ENCODE data around the gene HYAL3.

HYAL3 gene

DNA sequence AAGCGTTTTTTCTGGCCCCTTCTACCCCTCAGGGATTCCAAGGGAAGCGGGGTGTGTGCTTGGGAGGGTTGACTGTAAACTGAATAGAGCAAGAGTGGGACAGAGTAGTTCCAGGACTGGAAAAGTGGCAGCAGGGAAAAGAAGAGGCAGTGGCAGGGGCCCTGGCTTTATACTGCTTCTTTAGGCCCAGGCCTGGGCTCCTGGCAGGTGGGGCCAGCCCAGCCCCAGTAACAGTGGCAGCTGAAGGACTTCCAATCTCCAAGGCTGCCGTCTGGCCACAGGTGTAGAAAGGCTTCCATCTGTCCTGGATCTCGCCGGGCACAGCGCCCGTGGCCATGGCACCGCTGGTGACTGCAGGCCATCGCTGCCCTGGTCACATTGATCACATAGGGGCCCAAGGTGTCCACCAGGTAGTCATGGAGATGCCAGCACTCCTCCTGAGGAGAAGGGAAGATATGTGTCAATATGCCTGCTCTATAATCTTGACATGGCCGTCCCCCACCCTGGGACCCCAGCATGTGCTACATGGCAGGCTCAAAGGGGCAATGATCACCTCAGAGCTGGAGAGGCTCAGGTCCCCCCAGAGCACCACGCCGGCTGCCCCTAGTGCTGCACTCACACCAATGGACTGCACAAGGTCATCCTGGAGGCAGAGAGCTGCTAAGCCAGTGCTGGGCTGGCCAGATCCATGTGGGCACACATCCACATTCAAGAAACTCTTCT, 6.0 kb downstream of the HYAL3 start:
- Histone ChIP-seq H3K4me3 (ENCODE audit: severe bottlenecking) (no peak overlapping the region), H3K27ac (ENCODE audit: poor library complexity, severe bottlenecking) (peak overlapping the region; percentile 70), H3K4me1 (ENCODE audit: insufficient read depth, poor library complexity, severe bottlenecking) (no peaks in the 10 kb centered on the region), H3K9me3 (ENCODE audit: severe bottlenecking) (no peaks in the 10 kb centered on the region), H3K36me3 (ENCODE audit: low read depth) (peaks cover 25% of the 10 kb centered on the region), H3K27me3 (ENCODE audit: insufficient read depth, poor library complexity, severe bottlenecking) (no peaks in the 10 kb centered on the region)
- TF ChIP-seq, protein P1, sequence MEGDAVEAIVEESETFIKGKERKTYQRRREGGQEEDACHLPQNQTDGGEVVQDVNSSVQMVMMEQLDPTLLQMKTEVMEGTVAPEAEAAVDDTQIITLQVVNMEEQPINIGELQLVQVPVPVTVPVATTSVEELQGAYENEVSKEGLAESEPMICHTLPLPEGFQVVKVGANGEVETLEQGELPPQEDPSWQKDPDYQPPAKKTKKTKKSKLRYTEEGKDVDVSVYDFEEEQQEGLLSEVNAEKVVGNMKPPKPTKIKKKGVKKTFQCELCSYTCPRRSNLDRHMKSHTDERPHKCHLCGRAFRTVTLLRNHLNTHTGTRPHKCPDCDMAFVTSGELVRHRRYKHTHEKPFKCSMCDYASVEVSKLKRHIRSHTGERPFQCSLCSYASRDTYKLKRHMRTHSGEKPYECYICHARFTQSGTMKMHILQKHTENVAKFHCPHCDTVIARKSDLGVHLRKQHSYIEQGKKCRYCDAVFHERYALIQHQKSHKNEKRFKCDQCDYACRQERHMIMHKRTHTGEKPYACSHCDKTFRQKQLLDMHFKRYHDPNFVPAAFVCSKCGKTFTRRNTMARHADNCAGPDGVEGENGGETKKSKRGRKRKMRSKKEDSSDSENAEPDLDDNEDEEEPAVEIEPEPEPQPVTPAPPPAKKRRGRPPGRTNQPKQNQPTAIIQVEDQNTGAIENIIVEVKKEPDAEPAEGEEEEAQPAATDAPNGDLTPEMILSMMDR (IDR thresholded peaks at IDR 0.05; ENCODE audit: poor library complexity, severe bottlenecking) = no peak
- no peak for ATAC-seq (ENCODE audit: low read depth)
- DNase-seq (ENCODE audit: low spot score) = no peak

DNA sequence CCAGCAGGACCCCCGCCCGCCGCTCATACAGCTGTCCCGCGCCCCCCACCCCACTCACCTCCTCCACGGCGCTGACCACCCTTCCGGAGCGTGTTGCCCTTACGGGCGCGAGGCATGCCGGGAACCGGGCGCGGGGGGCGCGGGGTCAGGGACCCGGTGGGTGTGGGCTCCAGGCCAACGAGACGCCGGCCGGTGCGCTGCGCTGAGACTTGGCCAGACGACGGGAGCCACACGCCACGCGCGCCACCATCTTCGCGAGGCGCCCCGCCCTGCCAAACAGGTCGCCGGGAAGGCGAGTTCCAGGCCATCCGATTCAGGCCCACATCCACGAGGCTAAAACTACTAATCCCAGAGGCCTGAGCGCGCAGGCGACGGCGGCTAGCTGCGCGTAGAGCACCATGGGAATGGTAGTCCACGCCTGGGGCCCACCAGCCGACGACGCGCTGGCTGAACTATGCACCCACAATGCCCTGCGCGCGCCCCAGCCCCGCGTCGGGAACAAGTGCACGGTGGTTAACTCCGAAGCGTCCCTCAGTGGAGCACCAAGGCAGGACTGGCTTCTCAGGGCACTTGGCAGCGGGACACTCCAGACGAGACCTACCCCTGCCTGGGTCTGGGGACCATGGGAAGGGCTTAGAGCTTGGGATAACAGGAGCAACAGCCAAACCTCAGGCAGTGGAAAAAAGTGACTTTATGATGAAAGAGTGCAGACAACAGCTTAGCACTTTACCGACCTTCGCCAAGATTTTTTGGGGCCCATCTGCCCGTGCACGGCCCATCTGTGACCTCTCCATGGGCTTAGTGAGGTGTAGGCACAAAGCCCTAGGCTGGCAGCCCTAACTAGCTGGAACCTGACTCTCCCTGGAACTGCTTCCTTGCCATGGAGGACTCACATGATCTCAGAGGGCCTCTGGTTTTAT, 6.8 kb downstream of the HYAL3 start, which contains the start of gene IFRD2:
Gene IFRD2, minus strand, starts transcription at position 271 of the 920 bp plus-strand sequence. Its CDS starts 155 bp downstream, at position 116.
- Histone ChIP-seq H3K36me3 (ENCODE audit: low read depth) (peaks cover 33% of the 10 kb centered on the region), H3K9me3 (ENCODE audit: severe bottlenecking) (no peaks in the 10 kb centered on the region), H3K4me1 (ENCODE audit: insufficient read depth, poor library complexity, severe bottlenecking) (no peaks in the 10 kb centered on the region), H3K4me3 (ENCODE audit: severe bottlenecking) (peak within 1 kb of the TSS; percentile 49), H3K27me3 (ENCODE audit: insufficient read depth, poor library complexity, severe bottlenecking) (no peaks in the 10 kb centered on the region), H3K27ac (ENCODE audit: poor library complexity, severe bottlenecking) (peak within 1 kb of the TSS; percentile 70)
- TF ChIP-seq, protein P1 (IDR thresholded peaks at IDR 0.05; ENCODE audit: poor library complexity, severe bottlenecking) = peak; percentile 11
- DNase-seq (ENCODE audit: low spot score) (peak; percentile 97), ATAC-seq (ENCODE audit: low read depth) (peak; percentile 96)

DNA sequence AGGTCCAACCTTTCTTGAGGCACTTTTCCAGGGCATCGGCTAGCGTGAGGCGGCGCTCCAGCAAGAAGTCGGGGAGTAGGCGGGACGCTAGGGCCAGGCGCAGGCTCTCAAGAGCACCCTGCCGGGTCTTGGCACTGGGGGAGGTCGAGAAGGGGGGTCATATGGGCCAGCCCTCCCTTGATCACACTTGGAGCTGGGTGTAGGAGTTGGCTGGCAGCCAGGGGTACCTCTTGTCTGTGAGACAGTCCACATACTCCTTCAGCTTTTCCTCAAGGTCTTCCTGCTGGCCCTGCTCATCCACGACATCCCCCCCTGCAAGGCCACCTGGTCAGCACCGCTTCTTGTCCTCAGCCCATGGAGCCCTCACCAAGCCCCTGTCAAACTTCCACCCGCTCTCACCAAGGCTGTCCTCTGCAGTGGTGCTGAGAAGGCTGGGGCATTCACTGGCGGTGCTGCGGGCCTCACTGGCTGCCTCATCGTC, 9.0 kb downstream of the HYAL3 start:
- no peak for ATAC-seq (ENCODE audit: low read depth)
- no peak overlapping the region for H3K27ac ChIP-seq (ENCODE audit: poor library complexity, severe bottlenecking)
- TF ChIP-seq, protein P1 (IDR thresholded peaks at IDR 0.05; ENCODE audit: poor library complexity, severe bottlenecking) = no peak

DNA sequence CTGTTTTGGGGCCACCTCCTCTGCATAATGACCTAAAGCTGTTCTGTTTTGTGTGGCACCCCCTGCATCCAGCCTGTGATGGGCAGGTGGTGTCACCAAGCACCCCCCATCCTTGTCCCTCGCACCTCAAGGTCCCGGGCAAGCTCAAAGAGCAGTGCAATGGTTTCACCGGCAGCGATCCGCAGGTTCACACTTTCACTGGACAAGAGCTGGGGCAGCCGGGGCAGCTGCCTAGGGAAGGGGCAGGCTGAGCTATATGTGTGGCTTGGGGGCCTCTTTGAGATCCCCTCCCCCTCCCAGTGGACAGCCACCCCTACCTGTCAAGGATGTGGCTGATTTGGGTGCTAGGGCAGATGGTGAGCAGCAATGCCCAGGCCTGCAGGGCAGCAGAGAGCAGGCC, 10.1 kb downstream of the HYAL3 start:
- Histone ChIP-seq H3K4me3 (ENCODE audit: severe bottlenecking) (no peak overlapping the region), H3K36me3 (ENCODE audit: low read depth) (peaks cover 37% of the 10 kb centered on the region), H3K4me1 (ENCODE audit: insufficient read depth, poor library complexity, severe bottlenecking) (no peaks in the 10 kb centered on the region), H3K9me3 (ENCODE audit: severe bottlenecking) (no peaks in the 10 kb centered on the region), H3K27me3 (ENCODE audit: insufficient read depth, poor library complexity, severe bottlenecking) (no peaks in the 10 kb centered on the region), H3K27ac (ENCODE audit: poor library complexity, severe bottlenecking) (no peak overlapping the region)
- ATAC-seq (ENCODE audit: low read depth) (no peak), DNase-seq (ENCODE audit: low spot score) (no peak)
- TF ChIP-seq, protein P1 (IDR thresholded peaks at IDR 0.05; ENCODE audit: poor library complexity, severe bottlenecking) = no peak

More for the DNA sequence above, 9.0 kb downstream of the HYAL3 start:
- H3K4me3 ChIP-seq (ENCODE audit: severe bottlenecking) = no peak overlapping the region
- no peaks in the 10 kb centered on the region for H3K27me3 ChIP-seq (ENCODE audit: insufficient read depth, poor library complexity, severe bottlenecking)
- no peaks in the 10 kb centered on the region for H3K4me1 ChIP-seq (ENCODE audit: insufficient read depth, poor library complexity, severe bottlenecking)
- H3K9me3 ChIP-seq (ENCODE audit: severe bottlenecking) = no peaks in the 10 kb centered on the region
- peaks cover 37% of the 10 kb centered on the region for H3K36me3 ChIP-seq (ENCODE audit: low read depth)
- peak; percentile 61 for DNase-seq (ENCODE audit: low spot score)
